ENCODE data around the gene FBXO31. TPM values are rescaled to one million over a fixed set of nuclear protein-coding genes. Genes with fewer than 3 reads are reported as not detected.
"Not testable (repeated sequence)": the region's sequence is repeated elsewhere in the genome, so short reads cannot be mapped to it uniquely, and the experiment has no call there.

Gene FBXO31
- total and polyA plus RNA-seq, 7 donors: 15.0 to 120 (median 86.7) TPM

DNA sequence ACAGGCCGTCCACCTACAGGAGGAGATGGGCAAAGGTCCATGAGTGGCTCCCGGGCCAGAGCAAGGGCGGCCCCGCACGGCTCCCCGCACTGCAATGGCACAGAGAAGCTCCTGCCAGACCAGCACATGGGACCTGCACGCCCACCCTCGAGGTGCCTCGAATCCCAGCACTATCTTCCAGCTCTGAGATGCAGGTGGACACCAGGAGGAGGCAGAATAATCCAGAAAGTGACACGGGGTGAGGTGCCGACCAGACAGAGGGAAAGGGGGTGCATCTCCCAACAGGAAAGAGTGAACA lies 39.9 kb downstream of the FBXO31 start:
- 88 to 94% methylated on average over 11 of the region's 11 CpGs for whole genome bisulfite sequencing, 2 donors
- H3K36me3 ChIP-seq: peaks cover 33 to 85% (median 50%) of the 10 kb centered on the region in 4 donors
- H3K27ac ChIP-seq: no peak overlapping the region
- intact Hi-C loops (cut with DNase I): no loop called here
- DNase-seq: no peak
- no peak overlapping the region for H3K4me3 ChIP-seq
- H3K27me3 ChIP-seq: no peaks in the 10 kb centered on the region
- TF ChIP-seq, protein P1, sequence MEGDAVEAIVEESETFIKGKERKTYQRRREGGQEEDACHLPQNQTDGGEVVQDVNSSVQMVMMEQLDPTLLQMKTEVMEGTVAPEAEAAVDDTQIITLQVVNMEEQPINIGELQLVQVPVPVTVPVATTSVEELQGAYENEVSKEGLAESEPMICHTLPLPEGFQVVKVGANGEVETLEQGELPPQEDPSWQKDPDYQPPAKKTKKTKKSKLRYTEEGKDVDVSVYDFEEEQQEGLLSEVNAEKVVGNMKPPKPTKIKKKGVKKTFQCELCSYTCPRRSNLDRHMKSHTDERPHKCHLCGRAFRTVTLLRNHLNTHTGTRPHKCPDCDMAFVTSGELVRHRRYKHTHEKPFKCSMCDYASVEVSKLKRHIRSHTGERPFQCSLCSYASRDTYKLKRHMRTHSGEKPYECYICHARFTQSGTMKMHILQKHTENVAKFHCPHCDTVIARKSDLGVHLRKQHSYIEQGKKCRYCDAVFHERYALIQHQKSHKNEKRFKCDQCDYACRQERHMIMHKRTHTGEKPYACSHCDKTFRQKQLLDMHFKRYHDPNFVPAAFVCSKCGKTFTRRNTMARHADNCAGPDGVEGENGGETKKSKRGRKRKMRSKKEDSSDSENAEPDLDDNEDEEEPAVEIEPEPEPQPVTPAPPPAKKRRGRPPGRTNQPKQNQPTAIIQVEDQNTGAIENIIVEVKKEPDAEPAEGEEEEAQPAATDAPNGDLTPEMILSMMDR (IDR thresholded peaks at IDR 0.05): no peak
- TF ChIP-seq POLR2AphosphoS5 (IDR thresholded peaks at IDR 0.05) (no peak), POLR2A (IDR thresholded peaks at IDR 0.05) (no peak), EP300 (IDR thresholded peaks at IDR 0.05) (no peak)
- H3K9me3 ChIP-seq: no peaks in the 10 kb centered on the region
- H3K4me1 ChIP-seq: peaks cover 0 to 8% (median 2%) of the 10 kb centered on the region in 4 donors

DNA sequence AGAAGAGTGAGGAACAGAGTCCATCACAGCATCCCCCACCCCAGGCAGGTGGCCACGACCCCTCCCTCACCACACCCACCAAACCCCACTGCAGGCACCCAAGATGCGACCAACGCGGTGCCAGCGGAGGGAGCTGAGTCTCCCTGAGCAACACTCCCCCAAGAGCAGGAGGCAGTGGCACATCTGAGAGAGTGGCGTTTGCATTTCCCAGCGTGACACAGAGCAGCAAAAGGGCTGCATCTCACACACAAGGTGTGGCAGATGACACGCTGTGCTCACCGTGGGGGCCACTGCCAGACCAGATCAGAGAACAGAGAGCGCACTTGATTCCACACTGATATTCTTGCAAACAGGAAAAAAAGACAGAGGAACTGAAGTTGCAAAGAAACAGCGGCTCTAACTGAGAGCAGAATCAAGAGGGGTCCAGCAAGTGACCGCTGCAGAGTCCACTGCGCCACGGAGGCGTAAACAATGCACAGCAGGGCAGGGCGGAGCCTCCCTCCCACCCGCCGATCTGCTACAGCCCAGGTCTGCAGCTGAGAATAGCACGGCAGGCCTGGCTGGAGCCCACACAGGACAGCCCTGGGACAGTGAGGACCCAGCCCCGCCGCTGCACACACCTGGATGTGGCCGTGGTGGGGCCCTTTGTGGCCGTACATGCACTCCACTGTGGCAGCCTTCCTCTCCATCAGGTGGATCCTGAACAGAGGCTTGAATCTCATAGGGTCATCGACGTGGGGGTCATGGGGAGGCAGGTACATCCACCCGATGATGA lies 40.4 kb downstream of the FBXO31 start:
- WGBS, 2 donors: 87 to 88% methylated on average over 26 of the region's 26 CpGs

DNA sequence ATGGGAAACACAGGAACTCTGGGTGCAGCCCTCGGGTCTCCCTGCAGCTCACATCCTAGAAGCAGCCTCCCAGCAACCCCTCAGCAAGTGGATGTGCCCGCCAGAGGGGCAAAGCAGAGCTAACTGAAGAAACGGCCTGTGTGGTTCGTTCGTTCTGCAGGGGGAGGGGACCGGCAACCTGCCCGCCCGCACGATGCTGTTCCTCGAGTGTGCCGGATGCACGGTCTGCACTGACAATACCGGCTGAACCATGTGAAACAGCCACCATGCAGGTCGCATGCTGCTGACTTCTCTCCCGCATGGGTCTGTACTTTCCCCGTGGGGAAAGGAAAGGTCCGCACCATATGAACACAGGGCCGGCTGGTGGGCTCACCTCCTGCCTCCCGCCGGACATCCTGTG lies 41.1 kb downstream of the FBXO31 start:
- Histone ChIP-seq H3K9me3 (no peaks in the 10 kb centered on the region), H3K4me1 (peaks cover 0 to 8% (median 2%) of the 10 kb centered on the region in 4 donors), H3K27me3 (no peaks in the 10 kb centered on the region), H3K4me3 (no peak overlapping the region), H3K27ac (no peak overlapping the region), H3K36me3 (peaks cover 33 to 85% (median 56%) of the 10 kb centered on the region in 4 donors)
- DNase-seq: no peak
- TF ChIP-seq, protein P1 (IDR thresholded peaks at IDR 0.05): no peak
- no peak for TF ChIP-seq EP300 (IDR thresholded peaks at IDR 0.05)
- no peak for TF ChIP-seq POLR2A (IDR thresholded peaks at IDR 0.05)
- no peak for TF ChIP-seq POLR2AphosphoS5 (IDR thresholded peaks at IDR 0.05)
- intact Hi-C loops (cut with DNase I): no loop called here
- 96 to 97% methylated on average over 20 of the region's 20 CpGs for WGBS, 2 donors

More for the DNA sequence above, 40.4 kb downstream of the FBXO31 start:
- H3K4me1 ChIP-seq: peaks cover 0 to 8% (median 2%) of the 10 kb centered on the region in 4 donors
- H3K9me3 ChIP-seq: no peaks in the 10 kb centered on the region
- intact Hi-C loops (cut with DNase I): no loop called here
- DNase-seq: no peak
- peaks cover 33 to 85% (median 54%) of the 10 kb centered on the region in 4 donors for H3K36me3 ChIP-seq
- H3K27me3 ChIP-seq: no peaks in the 10 kb centered on the region
- no peak overlapping the region for H3K27ac ChIP-seq
- no peak for TF ChIP-seq EP300 (IDR thresholded peaks at IDR 0.05)
- TF ChIP-seq POLR2A (IDR thresholded peaks at IDR 0.05): no peak
- TF ChIP-seq, protein P1 (IDR thresholded peaks at IDR 0.05): no peak
- TF ChIP-seq POLR2AphosphoS5 (IDR thresholded peaks at IDR 0.05): no peak
- no peak overlapping the region for H3K4me3 ChIP-seq

DNA sequence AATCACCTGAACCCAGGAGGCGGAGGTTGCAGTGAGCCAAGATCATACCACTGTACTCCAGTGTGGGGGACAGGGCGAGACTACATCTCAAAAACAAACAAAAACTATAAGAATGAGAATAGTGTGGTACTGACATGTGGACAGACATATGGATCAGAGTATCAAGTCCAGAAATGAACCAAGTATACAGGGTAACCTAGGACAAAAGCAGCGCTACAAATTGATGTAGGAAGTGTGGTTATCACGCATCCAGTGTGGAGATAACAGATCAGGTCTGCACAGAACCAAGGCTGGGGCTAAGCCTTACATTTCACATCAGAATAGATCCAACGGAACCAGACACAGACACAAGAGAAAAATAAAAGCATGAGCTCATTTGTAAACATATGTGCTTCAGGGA lies 43.4 kb downstream of the FBXO31 start:
- peaks cover 0 to 7% (median 0%) of the 10 kb centered on the region in 4 donors for H3K4me1 ChIP-seq
- WGBS, 2 donors: 95 to 96% methylated on average over 5 of the region's 5 CpGs
- DNase-seq: no peak
- H3K9me3 ChIP-seq: no peaks in the 10 kb centered on the region
- no peak for TF ChIP-seq POLR2AphosphoS5 (IDR thresholded peaks at IDR 0.05)
- no peak for TF ChIP-seq POLR2A (IDR thresholded peaks at IDR 0.05)
- no peak for TF ChIP-seq EP300 (IDR thresholded peaks at IDR 0.05)
- TF ChIP-seq, protein P1 (IDR thresholded peaks at IDR 0.05): no peak
- no peak overlapping the region for H3K27ac ChIP-seq
- peaks cover 22 to 73% (median 52%) of the 10 kb centered on the region in 4 donors for H3K36me3 ChIP-seq
- H3K27me3 ChIP-seq: no peaks in the 10 kb centered on the region
- no peak overlapping the region for H3K4me3 ChIP-seq
- intact Hi-C loops (cut with DNase I): no loop called here

DNA sequence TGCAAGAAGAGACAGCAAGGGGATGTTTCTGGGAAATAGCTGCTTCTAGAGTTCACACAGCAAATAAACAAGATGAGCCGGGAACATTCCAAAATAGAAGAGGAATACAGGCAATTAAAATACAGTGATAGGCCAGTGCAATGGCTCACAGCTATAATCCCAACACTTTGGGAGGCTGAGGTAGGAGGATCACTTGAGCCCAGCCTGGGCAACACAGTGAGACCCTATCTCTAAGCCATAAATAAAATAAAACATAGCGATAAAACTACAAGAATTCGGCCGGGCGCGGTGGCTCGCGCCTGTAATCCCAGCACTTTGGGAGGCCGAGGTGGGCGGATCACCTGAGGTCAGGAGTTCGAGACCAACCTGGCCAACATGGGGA lies 43.9 kb downstream of the FBXO31 start:
- H3K9me3 ChIP-seq; H3K4me1 ChIP-seq; H3K27me3 ChIP-seq; intact Hi-C loops (cut with DNase I); DNase-seq; H3K27ac ChIP-seq; H3K4me3 ChIP-seq: not testable (repeated sequence)
- peaks cover 25 to 78% (median 55%) of the 10 kb centered on the region in 4 donors for H3K36me3 ChIP-seq
- 97 to 98% methylated on average over 11 of the region's 11 CpGs for whole genome bisulfite sequencing, 2 donors

Measured in sigmoid colon (tissue), 7 donors.